ENCODE data around the gene UPP1.

UPP1 gene

DNA sequence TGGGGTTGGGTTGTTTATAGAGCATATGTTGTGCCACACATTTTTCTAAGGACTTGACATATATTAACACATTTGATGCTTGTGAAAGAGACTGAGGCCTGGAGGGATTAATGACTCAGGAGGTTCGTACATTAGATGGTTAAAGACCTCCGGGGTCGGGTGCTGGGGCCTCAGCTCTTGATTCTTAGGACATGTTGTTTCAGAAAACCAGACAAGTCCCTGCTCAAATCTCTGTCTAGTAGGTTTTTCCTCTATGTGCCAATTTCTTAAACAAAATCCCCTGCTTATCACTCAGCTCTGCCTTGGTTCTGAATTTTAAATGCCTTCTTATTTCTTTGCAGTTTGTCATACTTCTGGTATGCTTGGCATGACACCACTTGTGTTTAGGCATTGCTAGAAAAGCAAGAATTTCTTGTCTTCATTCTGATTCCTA lies 5.8 kb downstream of the UPP1 start:
- no peak overlapping the region for H3K4me3 ChIP-seq (ENCODE audit: low read length)

DNA sequence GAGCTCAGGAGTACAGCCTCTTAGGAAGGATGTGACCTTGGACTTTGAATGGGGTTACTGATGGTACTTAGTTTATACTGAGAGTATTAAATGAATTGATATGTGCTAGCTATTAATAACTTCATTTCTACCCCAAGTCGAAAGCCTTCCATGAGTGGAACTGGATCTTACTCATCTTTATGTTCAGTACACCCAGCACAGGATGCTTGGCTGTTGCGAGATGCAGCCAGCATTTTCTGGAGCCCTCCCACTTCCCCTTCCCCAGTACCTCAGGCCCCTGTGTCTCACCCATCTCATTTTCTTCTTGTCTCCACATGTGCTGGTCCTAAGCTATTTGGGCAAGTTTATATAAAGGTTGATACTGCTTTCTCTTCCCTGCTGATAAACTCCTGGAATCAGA lies 7.2 kb downstream of the UPP1 start:
- Histone ChIP-seq H2AK5ac (ENCODE audit: low read length) (no peak overlapping the region), H3K79me1 (ENCODE audit: low read length) (peaks cover 8% of the 10 kb centered on the region), H3K27me3 (ENCODE audit: insufficient read depth, low read length, poor library complexity) (no peaks in the 10 kb centered on the region), H2BK5ac (ENCODE audit: low read length) (no peak overlapping the region), H3K9ac (ENCODE audit: low read length) (no peak overlapping the region), H2BK15ac (replicated peaks; ENCODE audit: low read depth) (no peak overlapping the region), H3K23ac (ENCODE audit: low read length) (no peak overlapping the region), H3K79me2 (ENCODE audit: control insufficient read depth, insufficient read depth, low read length) (no peaks in the 10 kb centered on the region), H3K4me2 (ENCODE audit: low read length) (no peak overlapping the region), H2BK120ac (ENCODE audit: low read depth, low read length) (no peak overlapping the region), H3K56ac (ENCODE audit: low read length) (no peak overlapping the region), H4K5ac (ENCODE audit: low read length) (no peak overlapping the region), H3K27ac (ENCODE audit: low read depth, low read length) (no peak overlapping the region), H4K8ac (ENCODE audit: low read depth, low read length) (no peak overlapping the region), H3K4ac (ENCODE audit: low read depth, low read length) (no peak overlapping the region), H3K36me3 (ENCODE audit: control insufficient read depth, insufficient read depth, low read length) (peaks cover 6% of the 10 kb centered on the region), H3K4me1 (ENCODE audit: control insufficient read depth, low read depth, low read length) (no peaks in the 10 kb centered on the region), H3K18ac (ENCODE audit: low read length) (no peak overlapping the region), H3K4me3 (ENCODE audit: low read length) (no peak overlapping the region)
- no CpG with 5 or more reads among the region's 2 CpGs for WGBS (ENCODE audit: extremely low coverage, insufficient coverage, low lambda C conversion rate)
- DNase-seq: no peak

More for the DNA sequence above, 5.8 kb downstream of the UPP1 start:
- WGBS (ENCODE audit: extremely low coverage, insufficient coverage, low lambda C conversion rate): no CpG with 5 or more reads among the region's 3 CpGs
- Histone ChIP-seq H3K56ac (ENCODE audit: low read length) (no peak overlapping the region), H3K4me2 (ENCODE audit: low read length) (no peak overlapping the region), H2BK15ac (replicated peaks; ENCODE audit: low read depth) (no peak overlapping the region), H3K79me2 (ENCODE audit: control insufficient read depth, insufficient read depth, low read length) (peaks cover 5% of the 10 kb centered on the region), H3K79me1 (ENCODE audit: low read length) (peaks cover 11% of the 10 kb centered on the region), H2AK5ac (ENCODE audit: low read length) (no peak overlapping the region), H3K27me3 (ENCODE audit: insufficient read depth, low read length, poor library complexity) (no peaks in the 10 kb centered on the region), H3K18ac (ENCODE audit: low read length) (no peak overlapping the region), H3K23ac (ENCODE audit: low read length) (no peak overlapping the region), H4K8ac (ENCODE audit: low read depth, low read length) (no peak overlapping the region), H3K4me1 (ENCODE audit: control insufficient read depth, low read depth, low read length) (peaks cover 2% of the 10 kb centered on the region), H2BK120ac (ENCODE audit: low read depth, low read length) (no peak overlapping the region), H3K27ac (ENCODE audit: low read depth, low read length) (no peak overlapping the region), H4K5ac (ENCODE audit: low read length) (no peak overlapping the region), H2BK5ac (ENCODE audit: low read length) (no peak overlapping the region), H3K9ac (ENCODE audit: low read length) (no peak overlapping the region), H3K36me3 (ENCODE audit: control insufficient read depth, insufficient read depth, low read length) (peaks cover 6% of the 10 kb centered on the region), H3K4ac (ENCODE audit: low read depth, low read length) (no peak overlapping the region)
- DNase-seq: peak; percentile 46

DNA sequence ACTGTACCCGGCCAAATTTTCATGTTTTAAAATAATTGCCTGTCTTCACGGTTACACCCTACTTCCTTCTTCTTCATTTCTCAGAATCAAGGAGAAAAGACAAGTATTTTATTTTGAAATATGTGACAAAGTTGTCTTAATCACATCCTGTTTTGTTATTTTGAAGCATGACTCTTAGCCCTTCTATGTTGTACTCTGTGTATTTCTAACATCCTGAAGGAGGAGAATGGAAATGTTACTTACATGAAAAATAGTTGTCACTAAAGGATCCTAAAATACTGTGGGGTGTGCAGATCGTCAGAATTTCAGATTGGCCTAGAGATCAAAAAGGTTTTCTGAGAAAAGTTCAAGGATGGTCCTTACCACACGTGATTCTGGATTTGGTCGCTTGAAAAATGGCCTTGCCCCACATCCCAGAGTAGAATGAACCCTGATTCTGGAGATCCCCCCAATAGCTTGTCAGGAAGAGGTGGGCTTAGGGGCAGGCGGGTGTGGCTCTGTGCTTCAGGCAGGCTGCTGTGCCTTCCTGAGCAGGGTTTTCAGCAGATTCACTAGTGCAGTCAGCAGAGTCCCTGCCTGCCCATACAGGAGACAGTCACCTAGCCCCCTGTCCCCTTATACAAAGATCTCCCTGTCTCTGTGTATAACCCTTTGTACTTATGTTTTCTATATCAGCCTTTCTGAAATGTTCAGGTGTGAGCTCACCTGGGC lies 8.6 kb downstream of the UPP1 start:
- no peak overlapping the region for H3K18ac ChIP-seq (ENCODE audit: low read length)
- no CpG with 5 or more reads among the region's 6 CpGs for WGBS (ENCODE audit: extremely low coverage, insufficient coverage, low lambda C conversion rate)
- H3K4me3 ChIP-seq (ENCODE audit: low read length): no peak overlapping the region

DNA sequence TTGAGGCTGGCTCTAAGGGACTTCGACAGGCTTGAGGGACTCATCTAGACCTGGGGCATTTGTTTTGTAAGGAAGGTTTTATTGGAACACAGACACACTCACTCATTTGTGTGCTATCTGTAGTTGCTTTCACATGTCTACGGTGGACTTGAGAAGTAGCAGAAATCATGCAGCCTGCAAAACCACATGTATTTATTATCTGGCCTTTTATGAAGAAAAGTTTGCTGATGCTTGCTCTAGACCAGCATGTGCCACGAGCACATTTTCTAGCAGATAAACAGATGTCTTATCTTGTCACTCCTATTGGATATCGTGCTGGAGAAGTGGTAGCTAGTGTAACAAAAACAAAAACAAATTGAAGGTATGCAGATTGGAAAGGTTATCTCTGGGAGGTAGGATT lies 9.8 kb downstream of the UPP1 start:
- H3K27me3 ChIP-seq (ENCODE audit: insufficient read depth, low read length, poor library complexity): no peaks in the 10 kb centered on the region
- H3K79me2 ChIP-seq (ENCODE audit: control insufficient read depth, insufficient read depth, low read length): no peaks in the 10 kb centered on the region
- H3K18ac ChIP-seq (ENCODE audit: low read length): no peak overlapping the region
- no CpG with 5 or more reads among the region's 4 CpGs for WGBS (ENCODE audit: extremely low coverage, insufficient coverage, low lambda C conversion rate)
- H2BK120ac ChIP-seq (ENCODE audit: low read depth, low read length): no peak overlapping the region
- H4K8ac ChIP-seq (ENCODE audit: low read depth, low read length): no peak overlapping the region
- H2AK5ac ChIP-seq (ENCODE audit: low read length): no peak overlapping the region
- no peak for DNase-seq
- no peak overlapping the region for H2BK5ac ChIP-seq (ENCODE audit: low read length)
- no peak overlapping the region for H3K4ac ChIP-seq (ENCODE audit: low read depth, low read length)
- no peak overlapping the region for H3K23ac ChIP-seq (ENCODE audit: low read length)
- H3K79me1 ChIP-seq (ENCODE audit: low read length): peaks cover 5% of the 10 kb centered on the region
- no peak overlapping the region for H4K5ac ChIP-seq (ENCODE audit: low read length)
- H2BK15ac ChIP-seq (replicated peaks; ENCODE audit: low read depth): no peak overlapping the region
- no peak overlapping the region for H3K9ac ChIP-seq (ENCODE audit: low read length)
- no peaks in the 10 kb centered on the region for H3K4me1 ChIP-seq (ENCODE audit: control insufficient read depth, low read depth, low read length)
- no peak overlapping the region for H3K4me3 ChIP-seq (ENCODE audit: low read length)
- peaks cover 15% of the 10 kb centered on the region for H3K36me3 ChIP-seq (ENCODE audit: control insufficient read depth, insufficient read depth, low read length)
- no peak overlapping the region for H3K27ac ChIP-seq (ENCODE audit: low read depth, low read length)
- H3K4me2 ChIP-seq (ENCODE audit: low read length): no peak overlapping the region
- H3K56ac ChIP-seq (ENCODE audit: low read length): no peak overlapping the region

More for the DNA sequence above, 8.6 kb downstream of the UPP1 start:
- Histone ChIP-seq H3K4me1 (ENCODE audit: control insufficient read depth, low read depth, low read length) (no peaks in the 10 kb centered on the region), H2BK5ac (ENCODE audit: low read length) (no peak overlapping the region), H3K27ac (ENCODE audit: low read depth, low read length) (no peak overlapping the region), H2BK15ac (replicated peaks; ENCODE audit: low read depth) (no peak overlapping the region), H3K23ac (ENCODE audit: low read length) (no peak overlapping the region), H4K5ac (ENCODE audit: low read length) (no peak overlapping the region), H3K79me2 (ENCODE audit: control insufficient read depth, insufficient read depth, low read length) (no peaks in the 10 kb centered on the region), H4K8ac (ENCODE audit: low read depth, low read length) (no peak overlapping the region), H3K79me1 (ENCODE audit: low read length) (peaks cover 5% of the 10 kb centered on the region), H3K4me2 (ENCODE audit: low read length) (no peak overlapping the region), H2AK5ac (ENCODE audit: low read length) (no peak overlapping the region), H3K56ac (ENCODE audit: low read length) (no peak overlapping the region), H3K9ac (ENCODE audit: low read length) (no peak overlapping the region), H3K27me3 (ENCODE audit: insufficient read depth, low read length, poor library complexity) (no peaks in the 10 kb centered on the region), H3K36me3 (ENCODE audit: control insufficient read depth, insufficient read depth, low read length) (peaks cover 11% of the 10 kb centered on the region), H2BK120ac (ENCODE audit: low read depth, low read length) (no peak overlapping the region), H3K4ac (ENCODE audit: low read depth, low read length) (no peak overlapping the region)
- no peak for DNase-seq

DNA sequence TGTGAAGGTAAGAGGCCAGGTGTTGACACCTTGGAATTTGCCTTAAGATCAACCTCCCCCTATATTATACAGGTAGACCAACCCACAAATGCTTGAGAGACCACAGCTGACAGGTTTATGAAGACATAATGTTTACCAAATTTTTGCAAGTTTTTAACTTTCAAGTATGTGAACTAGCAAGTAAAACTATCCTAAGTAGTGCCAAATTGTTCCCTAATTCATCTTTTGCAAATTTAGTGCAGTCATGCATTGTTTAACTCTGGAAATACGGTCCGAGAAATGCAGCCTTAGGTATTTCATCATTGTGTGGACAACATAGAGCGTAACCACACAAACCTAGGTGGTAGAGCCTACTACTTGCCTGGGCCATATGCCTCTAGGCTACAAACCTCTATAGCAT lies 10.7 kb downstream of the UPP1 start:
- Histone ChIP-seq H3K79me2 (ENCODE audit: control insufficient read depth, insufficient read depth, low read length) (no peaks in the 10 kb centered on the region), H3K27me3 (ENCODE audit: insufficient read depth, low read length, poor library complexity) (no peaks in the 10 kb centered on the region), H4K8ac (ENCODE audit: low read depth, low read length) (no peak overlapping the region), H3K9ac (ENCODE audit: low read length) (no peak overlapping the region), H2BK120ac (ENCODE audit: low read depth, low read length) (no peak overlapping the region), H4K5ac (ENCODE audit: low read length) (no peak overlapping the region), H3K27ac (ENCODE audit: low read depth, low read length) (no peak overlapping the region), H3K18ac (ENCODE audit: low read length) (no peak overlapping the region), H3K56ac (ENCODE audit: low read length) (no peak overlapping the region), H3K4me3 (ENCODE audit: low read length) (no peak overlapping the region), H2AK5ac (ENCODE audit: low read length) (no peak overlapping the region), H3K79me1 (ENCODE audit: low read length) (peaks cover 5% of the 10 kb centered on the region), H2BK5ac (ENCODE audit: low read length) (no peak overlapping the region), H3K23ac (ENCODE audit: low read length) (no peak overlapping the region), H3K4me2 (ENCODE audit: low read length) (no peak overlapping the region), H3K4ac (ENCODE audit: low read depth, low read length) (no peak overlapping the region), H3K4me1 (ENCODE audit: control insufficient read depth, low read depth, low read length) (no peaks in the 10 kb centered on the region), H3K36me3 (ENCODE audit: control insufficient read depth, insufficient read depth, low read length) (peaks cover 13% of the 10 kb centered on the region), H2BK15ac (replicated peaks; ENCODE audit: low read depth) (no peak overlapping the region)
- DNase-seq: no peak
- no CpG with 5 or more reads among the region's 3 CpGs for WGBS (ENCODE audit: extremely low coverage, insufficient coverage, low lambda C conversion rate)

DNA sequence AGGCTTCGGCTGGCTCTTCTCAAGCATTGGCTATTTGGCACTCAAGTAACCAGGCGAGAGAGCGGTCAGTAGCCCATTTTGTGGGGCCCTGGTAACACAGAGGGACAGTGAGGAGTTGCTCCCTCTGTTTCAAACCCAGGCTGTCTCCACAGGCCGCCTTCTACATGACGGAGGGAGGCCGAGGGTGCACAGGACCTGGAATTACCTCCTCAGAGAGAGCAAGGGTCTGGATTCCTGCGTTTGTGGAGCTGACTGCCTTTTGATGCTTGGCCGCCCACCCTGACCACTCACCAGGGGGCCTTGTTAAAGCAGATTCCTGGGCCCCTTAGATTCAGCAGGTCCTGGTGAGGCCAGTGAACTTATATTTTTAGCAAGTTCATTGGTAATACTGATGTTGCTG lies 12.3 kb downstream of the UPP1 start:
- Histone ChIP-seq H2BK15ac (replicated peaks; ENCODE audit: low read depth) (no peak overlapping the region), H2BK120ac (ENCODE audit: low read depth, low read length) (no peak overlapping the region), H3K27me3 (ENCODE audit: insufficient read depth, low read length, poor library complexity) (no peaks in the 10 kb centered on the region), H3K4me1 (ENCODE audit: control insufficient read depth, low read depth, low read length) (no peaks in the 10 kb centered on the region), H3K9ac (ENCODE audit: low read length) (no peak overlapping the region), H3K79me2 (ENCODE audit: control insufficient read depth, insufficient read depth, low read length) (no peaks in the 10 kb centered on the region), H3K23ac (ENCODE audit: low read length) (no peak overlapping the region), H3K4me3 (ENCODE audit: low read length) (no peak overlapping the region), H3K4me2 (ENCODE audit: low read length) (no peak overlapping the region), H3K36me3 (ENCODE audit: control insufficient read depth, insufficient read depth, low read length) (peaks cover 13% of the 10 kb centered on the region), H2AK5ac (ENCODE audit: low read length) (no peak overlapping the region), H4K5ac (ENCODE audit: low read length) (no peak overlapping the region), H3K4ac (ENCODE audit: low read depth, low read length) (no peak overlapping the region), H3K18ac (ENCODE audit: low read length) (no peak overlapping the region), H3K27ac (ENCODE audit: low read depth, low read length) (no peak overlapping the region), H4K8ac (ENCODE audit: low read depth, low read length) (no peak overlapping the region), H2BK5ac (ENCODE audit: low read length) (no peak overlapping the region), H3K79me1 (ENCODE audit: low read length) (peaks cover 5% of the 10 kb centered on the region), H3K56ac (ENCODE audit: low read length) (no peak overlapping the region)
- DNase-seq: no peak
- no CpG with 5 or more reads among the region's 8 CpGs for WGBS (ENCODE audit: extremely low coverage, insufficient coverage, low lambda C conversion rate)

All from mesendoderm (in vitro differentiated cells).